Measurements from ENCODE around the gene NOX3.
"Not testable (repeated sequence)": the region's sequence is repeated elsewhere in the genome, so short reads cannot be mapped to it uniquely, and the experiment has no call there.

- TF ChIP-seq, protein P1, sequence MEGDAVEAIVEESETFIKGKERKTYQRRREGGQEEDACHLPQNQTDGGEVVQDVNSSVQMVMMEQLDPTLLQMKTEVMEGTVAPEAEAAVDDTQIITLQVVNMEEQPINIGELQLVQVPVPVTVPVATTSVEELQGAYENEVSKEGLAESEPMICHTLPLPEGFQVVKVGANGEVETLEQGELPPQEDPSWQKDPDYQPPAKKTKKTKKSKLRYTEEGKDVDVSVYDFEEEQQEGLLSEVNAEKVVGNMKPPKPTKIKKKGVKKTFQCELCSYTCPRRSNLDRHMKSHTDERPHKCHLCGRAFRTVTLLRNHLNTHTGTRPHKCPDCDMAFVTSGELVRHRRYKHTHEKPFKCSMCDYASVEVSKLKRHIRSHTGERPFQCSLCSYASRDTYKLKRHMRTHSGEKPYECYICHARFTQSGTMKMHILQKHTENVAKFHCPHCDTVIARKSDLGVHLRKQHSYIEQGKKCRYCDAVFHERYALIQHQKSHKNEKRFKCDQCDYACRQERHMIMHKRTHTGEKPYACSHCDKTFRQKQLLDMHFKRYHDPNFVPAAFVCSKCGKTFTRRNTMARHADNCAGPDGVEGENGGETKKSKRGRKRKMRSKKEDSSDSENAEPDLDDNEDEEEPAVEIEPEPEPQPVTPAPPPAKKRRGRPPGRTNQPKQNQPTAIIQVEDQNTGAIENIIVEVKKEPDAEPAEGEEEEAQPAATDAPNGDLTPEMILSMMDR (IDR thresholded peaks at IDR 0.05; ENCODE audit: poor library complexity, severe bottlenecking), result not testable (repeated sequence)
- TF ChIP-seq POLR2AphosphoS5 (IDR thresholded peaks at IDR 0.05); EZH2 (IDR thresholded peaks at IDR 0.05; ENCODE audit: borderline replicate concordance, insufficient read depth, low read length, poor library complexity, severe bottlenecking); RAD21 (conservative IDR thresholded peaks at IDR 0.05); EP300 (conservative IDR thresholded peaks at IDR 0.05; ENCODE audit: poor library complexity, severe bottlenecking); MXI1 (conservative IDR thresholded peaks at IDR 0.05; ENCODE audit: poor library complexity, severe bottlenecking): not testable (repeated sequence)
- TF ChIP-seq, protein P2, sequence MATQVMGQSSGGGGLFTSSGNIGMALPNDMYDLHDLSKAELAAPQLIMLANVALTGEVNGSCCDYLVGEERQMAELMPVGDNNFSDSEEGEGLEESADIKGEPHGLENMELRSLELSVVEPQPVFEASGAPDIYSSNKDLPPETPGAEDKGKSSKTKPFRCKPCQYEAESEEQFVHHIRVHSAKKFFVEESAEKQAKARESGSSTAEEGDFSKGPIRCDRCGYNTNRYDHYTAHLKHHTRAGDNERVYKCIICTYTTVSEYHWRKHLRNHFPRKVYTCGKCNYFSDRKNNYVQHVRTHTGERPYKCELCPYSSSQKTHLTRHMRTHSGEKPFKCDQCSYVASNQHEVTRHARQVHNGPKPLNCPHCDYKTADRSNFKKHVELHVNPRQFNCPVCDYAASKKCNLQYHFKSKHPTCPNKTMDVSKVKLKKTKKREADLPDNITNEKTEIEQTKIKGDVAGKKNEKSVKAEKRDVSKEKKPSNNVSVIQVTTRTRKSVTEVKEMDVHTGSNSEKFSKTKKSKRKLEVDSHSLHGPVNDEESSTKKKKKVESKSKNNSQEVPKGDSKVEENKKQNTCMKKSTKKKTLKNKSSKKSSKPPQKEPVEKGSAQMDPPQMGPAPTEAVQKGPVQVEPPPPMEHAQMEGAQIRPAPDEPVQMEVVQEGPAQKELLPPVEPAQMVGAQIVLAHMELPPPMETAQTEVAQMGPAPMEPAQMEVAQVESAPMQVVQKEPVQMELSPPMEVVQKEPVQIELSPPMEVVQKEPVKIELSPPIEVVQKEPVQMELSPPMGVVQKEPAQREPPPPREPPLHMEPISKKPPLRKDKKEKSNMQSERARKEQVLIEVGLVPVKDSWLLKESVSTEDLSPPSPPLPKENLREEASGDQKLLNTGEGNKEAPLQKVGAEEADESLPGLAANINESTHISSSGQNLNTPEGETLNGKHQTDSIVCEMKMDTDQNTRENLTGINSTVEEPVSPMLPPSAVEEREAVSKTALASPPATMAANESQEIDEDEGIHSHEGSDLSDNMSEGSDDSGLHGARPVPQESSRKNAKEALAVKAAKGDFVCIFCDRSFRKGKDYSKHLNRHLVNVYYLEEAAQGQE (IDR thresholded peaks at IDR 0.05; ENCODE audit: borderline replicate concordance), result not testable (repeated sequence)
Measured at GRCh38 chr6:155451530-155451929, 4.1 kb downstream of the NOX3 start.

Measured in neural cell (in vitro differentiated cells).